ENCODE results near the gene LRTM1.

LRTM1 gene

DNA sequence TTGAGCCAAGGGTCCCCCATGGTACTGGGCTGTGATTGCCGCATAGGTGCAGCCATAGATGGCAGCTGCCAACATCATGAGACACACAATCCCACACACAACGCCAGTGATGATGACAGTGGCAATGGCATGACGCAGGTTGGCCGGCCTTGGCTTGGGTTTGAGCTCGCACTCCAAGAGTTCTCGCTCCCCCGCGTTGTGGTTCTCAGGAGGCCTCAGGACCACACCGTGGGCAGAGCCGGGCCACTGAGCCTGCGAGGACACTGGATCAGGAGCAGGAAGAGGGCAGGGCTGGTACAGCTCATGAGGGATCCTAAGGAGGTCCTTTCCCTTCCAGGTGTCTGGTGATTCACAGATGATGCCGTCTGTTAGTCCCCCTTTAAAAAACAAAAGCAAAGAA, 9.3 kb downstream of the LRTM1 start:
- no peak for DNase-seq (ENCODE audit: insufficient read length, low spot score)
- FAIRE-seq: no peak
- TF ChIP-seq, protein P1, sequence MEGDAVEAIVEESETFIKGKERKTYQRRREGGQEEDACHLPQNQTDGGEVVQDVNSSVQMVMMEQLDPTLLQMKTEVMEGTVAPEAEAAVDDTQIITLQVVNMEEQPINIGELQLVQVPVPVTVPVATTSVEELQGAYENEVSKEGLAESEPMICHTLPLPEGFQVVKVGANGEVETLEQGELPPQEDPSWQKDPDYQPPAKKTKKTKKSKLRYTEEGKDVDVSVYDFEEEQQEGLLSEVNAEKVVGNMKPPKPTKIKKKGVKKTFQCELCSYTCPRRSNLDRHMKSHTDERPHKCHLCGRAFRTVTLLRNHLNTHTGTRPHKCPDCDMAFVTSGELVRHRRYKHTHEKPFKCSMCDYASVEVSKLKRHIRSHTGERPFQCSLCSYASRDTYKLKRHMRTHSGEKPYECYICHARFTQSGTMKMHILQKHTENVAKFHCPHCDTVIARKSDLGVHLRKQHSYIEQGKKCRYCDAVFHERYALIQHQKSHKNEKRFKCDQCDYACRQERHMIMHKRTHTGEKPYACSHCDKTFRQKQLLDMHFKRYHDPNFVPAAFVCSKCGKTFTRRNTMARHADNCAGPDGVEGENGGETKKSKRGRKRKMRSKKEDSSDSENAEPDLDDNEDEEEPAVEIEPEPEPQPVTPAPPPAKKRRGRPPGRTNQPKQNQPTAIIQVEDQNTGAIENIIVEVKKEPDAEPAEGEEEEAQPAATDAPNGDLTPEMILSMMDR (IDR thresholded peaks at IDR 0.05; ENCODE audit: insufficient read depth, missing control alignments): no peak

- no peak for FAIRE-seq
- TF ChIP-seq, protein P1 (IDR thresholded peaks at IDR 0.05; ENCODE audit: insufficient read depth, missing control alignments): no peak
- DNase-seq (ENCODE audit: insufficient read length, low spot score): no peak
Measured at GRCh38 chr3:54917862-54918261, 10.0 kb downstream of the LRTM1 start.

- TF ChIP-seq, protein P1 (IDR thresholded peaks at IDR 0.05; ENCODE audit: insufficient read depth, missing control alignments): no peak
- FAIRE-seq: no peak
- no peak for DNase-seq (ENCODE audit: insufficient read length, low spot score)
Measured at GRCh38 chr3:54917174-54917573, 10.7 kb downstream of the LRTM1 start.

- TF ChIP-seq, protein P1 (IDR thresholded peaks at IDR 0.05; ENCODE audit: insufficient read depth, missing control alignments): no peak
- FAIRE-seq (no peak), DNase-seq (ENCODE audit: insufficient read length, low spot score) (no peak)
Measured at GRCh38 chr3:54916732-54917131, 11.1 kb downstream of the LRTM1 start.

- TF ChIP-seq, protein P1 (IDR thresholded peaks at IDR 0.05; ENCODE audit: insufficient read depth, missing control alignments): no peak
- DNase-seq (ENCODE audit: insufficient read length, low spot score): no peak
- FAIRE-seq: no peak
Measured at GRCh38 chr3:54915976-54916375, 11.9 kb downstream of the LRTM1 start.

DNA sequence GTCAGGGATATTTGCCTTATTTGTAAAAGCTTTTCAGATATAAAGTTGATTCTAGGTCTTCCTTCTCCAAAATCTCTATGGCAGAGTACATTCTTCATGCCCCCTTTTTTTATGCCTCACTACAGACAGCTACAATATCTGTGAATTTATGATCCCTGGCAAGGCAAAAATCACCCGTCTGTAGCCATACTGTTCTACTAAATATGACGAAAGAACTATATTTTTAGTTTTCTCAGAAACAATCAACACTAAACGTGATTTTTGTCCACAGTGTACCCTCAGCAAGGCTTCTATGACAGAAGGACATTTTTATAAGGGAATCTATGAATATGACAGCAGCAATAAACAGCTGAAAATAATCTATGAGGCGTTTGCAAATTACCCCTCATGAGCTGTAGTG, 12.7 kb downstream of the LRTM1 start:
- no peak for FAIRE-seq
- TF ChIP-seq, protein P1 (IDR thresholded peaks at IDR 0.05; ENCODE audit: insufficient read depth, missing control alignments): no peak
- DNase-seq (ENCODE audit: insufficient read length, low spot score): no peak

DNA sequence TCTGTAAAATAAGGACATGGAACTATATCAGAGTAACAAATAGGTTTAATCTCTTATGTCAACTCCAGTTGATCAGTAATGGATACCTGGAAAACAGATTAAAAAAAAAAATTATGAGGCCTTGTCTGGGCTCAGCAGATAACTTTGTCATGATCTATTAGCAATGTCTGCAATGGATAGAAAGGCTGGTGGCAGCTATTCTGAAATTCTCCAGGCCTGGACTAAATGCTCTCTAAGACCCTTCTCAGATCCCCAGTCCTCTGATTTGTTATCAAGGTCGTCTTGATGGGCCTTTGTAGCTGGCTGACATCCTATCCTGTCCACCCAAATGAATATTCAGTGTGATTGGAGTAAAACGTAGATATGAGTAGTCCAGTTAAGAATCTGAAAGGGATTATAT, 13.7 kb downstream of the LRTM1 start:
- no peak for DNase-seq (ENCODE audit: insufficient read length, low spot score)
- TF ChIP-seq, protein P1 (IDR thresholded peaks at IDR 0.05; ENCODE audit: insufficient read depth, missing control alignments): no peak
- FAIRE-seq: no peak
